CD1c-positive myeloid dendritic cell (primary cell): ENCODE results near the gene ATOH1.

ENCODE experiments used
- DNase-seq: peaks from one replicate; pipeline ENCODE4 v3.0.0-alpha.2; 2016; ENCODE audit errors: extremely low spot score

ATOH1 gene

DNA sequence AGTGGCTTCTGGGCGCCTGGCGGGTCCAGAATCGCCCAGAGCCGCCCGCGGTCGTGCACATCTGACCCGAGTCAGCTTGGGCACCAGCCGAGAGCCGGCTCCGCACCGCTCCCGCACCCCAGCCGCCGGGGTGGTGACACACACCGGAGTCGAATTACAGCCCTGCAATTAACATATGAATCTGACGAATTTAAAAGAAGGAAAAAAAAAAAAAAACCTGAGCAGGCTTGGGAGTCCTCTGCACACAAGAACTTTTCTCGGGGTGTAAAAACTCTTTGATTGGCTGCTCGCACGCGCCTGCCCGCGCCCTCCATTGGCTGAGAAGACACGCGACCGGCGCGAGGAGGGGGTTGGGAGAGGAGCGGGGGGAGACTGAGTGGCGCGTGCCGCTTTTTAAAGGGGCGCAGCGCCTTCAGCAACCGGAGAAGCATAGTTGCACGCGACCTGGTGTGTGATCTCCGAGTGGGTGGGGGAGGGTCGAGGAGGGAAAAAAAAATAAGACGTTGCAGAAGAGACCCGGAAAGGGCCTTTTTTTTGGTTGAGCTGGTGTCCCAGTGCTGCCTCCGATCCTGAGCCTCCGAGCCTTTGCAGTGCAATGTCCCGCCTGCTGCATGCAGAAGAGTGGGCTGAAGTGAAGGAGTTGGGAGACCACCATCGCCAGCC lies at the start of gene ATOH1:
Gene ATOH1, plus strand, starts transcription at position 422 of the 663 bp plus-strand sequence. Its CDS starts 174 bp downstream, at position 596.
- DNase-seq: no peak

- DNase-seq: no peak
Measured at GRCh38 chr4:93779228-93779627, 49.3 kb upstream of the ATOH1 start.

DNA sequence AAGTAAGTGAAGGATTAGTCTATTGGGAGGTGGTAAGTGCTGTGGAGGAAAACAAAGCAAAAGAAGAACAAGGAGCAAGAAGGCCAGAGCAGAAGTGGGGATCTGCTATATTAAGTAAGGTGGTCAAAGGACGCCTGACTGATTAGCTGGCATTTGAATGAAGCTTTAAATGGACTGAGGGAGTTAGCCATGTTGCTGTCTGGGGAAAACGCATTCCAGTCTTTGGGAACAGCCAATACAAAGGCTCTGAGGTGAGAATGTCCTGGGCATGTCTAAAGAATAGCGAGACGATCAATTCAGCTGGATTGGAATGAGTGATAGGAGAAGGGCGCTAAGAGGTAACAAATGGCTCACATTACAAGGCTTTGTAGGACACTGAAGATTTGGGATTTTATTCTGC lies 48.5 kb upstream of the ATOH1 start:
- DNase-seq: no peak

DNA sequence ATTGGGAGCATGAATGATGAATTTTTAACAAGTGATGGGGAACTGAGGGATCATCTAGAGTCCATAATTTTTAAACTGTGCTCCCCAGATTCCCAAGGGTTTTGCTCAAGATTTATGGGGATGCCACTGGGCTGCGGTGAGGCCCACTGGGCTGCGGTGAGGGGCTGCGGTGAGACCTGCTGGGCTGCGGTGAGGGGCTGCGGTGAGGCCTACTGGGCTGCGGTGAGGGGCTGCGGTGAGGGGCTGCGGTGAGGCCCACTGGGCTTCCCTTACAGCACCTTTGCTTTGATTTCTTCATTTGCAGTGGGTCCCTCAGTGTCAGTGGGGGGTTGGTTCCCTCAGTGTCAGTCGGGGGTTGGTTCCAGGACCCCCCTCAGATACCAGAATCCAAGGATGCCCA lies 47.4 kb upstream of the ATOH1 start:
- DNase-seq: no peak

DNA sequence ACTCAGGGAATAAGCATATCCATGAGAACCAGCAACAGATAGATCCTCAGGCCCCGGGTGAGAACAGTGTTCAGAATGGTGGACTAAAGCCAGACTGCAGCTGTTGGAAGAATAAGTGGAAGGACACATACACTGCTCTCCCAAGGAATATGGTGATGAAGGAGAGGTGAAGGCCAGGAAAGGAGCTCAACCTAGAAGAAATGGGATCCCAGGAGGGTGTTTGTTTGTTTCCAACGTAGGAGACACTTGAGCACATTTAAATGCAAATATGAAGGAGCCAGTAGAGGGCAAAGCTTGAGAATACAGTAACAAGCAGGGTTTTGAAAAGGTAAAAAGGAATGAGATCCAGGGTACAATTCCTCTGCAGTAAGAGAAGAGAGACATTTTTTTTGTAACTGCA lies 42.4 kb upstream of the ATOH1 start:
- DNase-seq: no peak

DNA sequence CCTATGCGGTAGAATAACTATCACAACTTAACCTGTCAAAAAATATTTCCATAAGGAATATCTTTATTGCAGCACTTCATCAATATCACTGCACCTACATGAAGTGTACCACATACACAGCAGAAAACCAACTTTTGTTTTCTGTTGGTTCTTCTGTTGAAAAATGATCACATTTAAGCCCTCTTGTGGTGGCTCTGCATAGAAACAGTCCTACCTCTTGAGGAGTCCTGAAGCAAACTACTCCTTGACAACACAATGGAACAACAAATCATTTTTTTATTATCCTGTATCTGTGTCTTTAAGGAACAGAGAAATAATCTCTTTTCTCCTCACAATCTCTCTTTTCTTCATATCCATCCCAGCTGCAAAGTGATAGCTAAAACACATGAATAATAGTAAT lies 39.8 kb upstream of the ATOH1 start:
- DNase-seq: no peak

DNA sequence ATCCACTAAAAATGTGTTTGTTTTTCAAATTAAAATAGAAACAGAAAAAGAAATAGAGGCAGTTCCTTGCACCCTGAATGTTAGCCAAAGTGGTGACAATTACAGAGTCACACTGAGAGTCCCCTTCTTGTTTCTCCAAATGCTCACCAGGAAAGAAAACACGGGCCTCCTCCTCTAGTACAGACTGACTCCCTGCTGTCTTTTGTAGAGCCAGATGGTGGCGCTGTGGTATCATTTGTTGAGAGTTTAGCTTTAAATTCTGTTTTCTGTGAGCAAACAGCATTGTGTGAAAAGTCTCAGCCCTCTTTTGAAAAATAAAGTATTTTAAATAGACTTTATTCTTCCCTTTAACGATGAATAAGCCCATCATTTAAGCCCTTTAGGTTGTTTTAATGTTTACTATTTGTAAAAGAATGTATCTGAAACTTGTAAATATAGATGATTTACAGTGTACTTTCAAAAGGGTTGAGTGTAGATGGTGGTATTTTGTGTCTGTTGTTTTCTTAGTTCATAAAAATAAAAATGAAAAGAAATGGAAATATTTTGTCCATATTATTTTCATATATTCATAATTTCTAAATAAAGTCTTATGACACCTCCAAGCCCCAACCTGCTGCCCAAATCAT lies 36.9 kb upstream of the ATOH1 start:
- peak; percentile 68 for DNase-seq

- DNase-seq: no peak
Measured at GRCh38 chr4:93802045-93802444, 26.5 kb upstream of the ATOH1 start.

- no peak for DNase-seq
Measured at GRCh38 chr4:93809773-93810172, 18.8 kb upstream of the ATOH1 start.

DNA sequence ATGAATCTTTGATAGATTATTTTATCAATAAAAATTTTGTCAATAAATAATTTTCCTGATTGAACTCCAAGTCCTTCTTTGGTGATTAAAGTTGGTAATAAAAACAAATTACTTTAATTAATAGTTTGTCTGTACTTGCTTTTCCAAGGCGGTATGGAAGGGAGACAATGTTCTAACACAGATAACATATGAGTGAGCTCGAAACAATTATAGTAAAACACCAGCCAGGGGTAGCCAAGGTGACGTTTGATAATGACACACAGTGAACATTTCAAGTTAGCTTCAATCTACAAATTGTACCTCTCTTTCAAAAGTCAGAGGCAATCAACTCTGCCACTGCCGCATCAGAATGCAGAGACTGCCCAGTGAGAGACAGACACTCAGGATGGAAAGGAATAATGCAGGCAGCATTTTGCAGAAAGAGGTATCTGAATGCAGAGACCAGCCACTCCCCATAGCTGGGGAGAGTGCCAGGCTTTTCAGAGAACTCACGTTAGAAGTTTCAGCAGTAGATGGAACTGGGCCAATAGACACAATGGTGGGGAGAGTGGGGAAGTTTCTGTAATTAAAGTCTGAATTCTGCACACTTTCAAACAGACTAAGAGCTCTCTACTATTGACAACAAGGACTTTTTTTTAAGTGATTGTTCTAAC lies 18.1 kb upstream of the ATOH1 start:
- DNase-seq: no peak

- DNase-seq: no peak
Measured at GRCh38 chr4:93813092-93813491, 15.5 kb upstream of the ATOH1 start.

DNA sequence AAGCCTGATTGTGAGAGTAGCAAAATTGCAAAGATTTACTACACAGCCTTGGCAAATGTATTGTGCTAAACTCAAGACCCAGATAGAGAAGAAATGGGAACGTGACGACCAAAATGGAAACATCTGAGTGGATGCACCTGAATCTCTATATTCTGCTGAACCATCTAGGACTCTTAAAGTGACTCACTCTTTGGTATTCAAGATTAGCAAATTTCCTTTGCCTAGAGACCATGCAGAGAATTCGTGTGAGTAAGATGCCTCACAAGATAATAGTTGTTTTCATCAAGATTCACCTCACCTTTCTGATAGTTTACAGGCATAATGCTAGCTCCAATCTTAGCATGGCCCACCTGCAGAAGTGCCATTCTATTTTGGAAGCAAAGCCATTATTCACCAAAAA lies 14.4 kb upstream of the ATOH1 start:
- DNase-seq: no peak

GRCh38 chr4:93814722-93815121 lies 13.8 kb upstream of the ATOH1 start:
- peak; percentile 84 for DNase-seq

DNA sequence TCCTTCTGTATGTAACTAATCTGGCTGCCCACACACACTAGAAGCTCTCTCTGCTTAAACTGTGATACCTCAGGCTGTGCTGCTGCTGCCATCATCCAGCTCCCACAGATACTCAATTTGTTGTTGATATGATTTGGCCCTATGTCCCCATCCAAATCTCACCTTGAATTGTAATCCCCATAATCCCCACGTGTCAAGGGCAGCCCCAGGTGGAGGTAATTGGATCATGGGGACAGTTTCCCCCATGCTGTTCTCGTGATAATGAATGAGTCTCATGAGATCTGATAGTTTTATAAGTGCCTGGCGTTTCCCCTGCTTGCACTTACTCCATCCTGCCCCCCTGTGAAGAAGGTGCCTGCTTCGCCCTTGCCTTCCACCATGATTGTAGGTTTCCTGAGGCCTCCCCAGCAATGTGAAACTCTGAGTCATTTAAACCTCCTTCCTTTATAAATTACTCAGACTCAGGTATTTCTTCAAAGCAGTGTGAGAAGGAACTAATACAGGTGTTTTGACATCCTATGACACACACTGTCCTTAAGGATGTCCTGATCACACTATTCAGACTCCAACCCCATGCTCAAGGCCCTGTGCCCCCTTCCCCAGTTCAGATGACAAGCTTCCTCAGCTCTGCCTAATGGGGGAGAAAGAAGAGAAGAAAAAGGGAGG lies 2.9 kb upstream of the ATOH1 start:
- DNase-seq: no peak

GRCh38 chr4:93827272-93827947 lies 1.1 kb upstream of the ATOH1 start:
- no peak for DNase-seq

DNA sequence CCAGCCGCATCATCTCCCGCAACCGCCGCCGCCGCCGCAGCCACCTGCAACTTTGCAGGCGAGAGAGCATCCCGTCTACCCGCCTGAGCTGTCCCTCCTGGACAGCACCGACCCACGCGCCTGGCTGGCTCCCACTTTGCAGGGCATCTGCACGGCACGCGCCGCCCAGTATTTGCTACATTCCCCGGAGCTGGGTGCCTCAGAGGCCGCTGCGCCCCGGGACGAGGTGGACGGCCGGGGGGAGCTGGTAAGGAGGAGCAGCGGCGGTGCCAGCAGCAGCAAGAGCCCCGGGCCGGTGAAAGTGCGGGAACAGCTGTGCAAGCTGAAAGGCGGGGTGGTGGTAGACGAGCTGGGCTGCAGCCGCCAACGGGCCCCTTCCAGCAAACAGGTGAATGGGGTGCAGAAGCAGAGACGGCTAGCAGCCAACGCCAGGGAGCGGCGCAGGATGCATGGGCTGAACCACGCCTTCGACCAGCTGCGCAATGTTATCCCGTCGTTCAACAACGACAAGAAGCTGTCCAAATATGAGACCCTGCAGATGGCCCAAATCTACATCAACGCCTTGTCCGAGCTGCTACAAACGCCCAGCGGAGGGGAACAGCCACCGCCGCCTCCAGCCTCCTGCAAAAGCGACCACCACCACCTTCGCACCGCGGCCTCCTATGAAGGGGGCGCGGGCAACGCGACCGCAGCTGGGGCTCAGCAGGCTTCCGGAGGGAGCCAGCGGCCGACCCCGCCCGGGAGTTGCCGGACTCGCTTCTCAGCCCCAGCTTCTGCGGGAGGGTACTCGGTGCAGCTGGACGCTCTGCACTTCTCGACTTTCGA lies 654 bp downstream of the ATOH1 start:
- DNase-seq: no peak

DNA sequence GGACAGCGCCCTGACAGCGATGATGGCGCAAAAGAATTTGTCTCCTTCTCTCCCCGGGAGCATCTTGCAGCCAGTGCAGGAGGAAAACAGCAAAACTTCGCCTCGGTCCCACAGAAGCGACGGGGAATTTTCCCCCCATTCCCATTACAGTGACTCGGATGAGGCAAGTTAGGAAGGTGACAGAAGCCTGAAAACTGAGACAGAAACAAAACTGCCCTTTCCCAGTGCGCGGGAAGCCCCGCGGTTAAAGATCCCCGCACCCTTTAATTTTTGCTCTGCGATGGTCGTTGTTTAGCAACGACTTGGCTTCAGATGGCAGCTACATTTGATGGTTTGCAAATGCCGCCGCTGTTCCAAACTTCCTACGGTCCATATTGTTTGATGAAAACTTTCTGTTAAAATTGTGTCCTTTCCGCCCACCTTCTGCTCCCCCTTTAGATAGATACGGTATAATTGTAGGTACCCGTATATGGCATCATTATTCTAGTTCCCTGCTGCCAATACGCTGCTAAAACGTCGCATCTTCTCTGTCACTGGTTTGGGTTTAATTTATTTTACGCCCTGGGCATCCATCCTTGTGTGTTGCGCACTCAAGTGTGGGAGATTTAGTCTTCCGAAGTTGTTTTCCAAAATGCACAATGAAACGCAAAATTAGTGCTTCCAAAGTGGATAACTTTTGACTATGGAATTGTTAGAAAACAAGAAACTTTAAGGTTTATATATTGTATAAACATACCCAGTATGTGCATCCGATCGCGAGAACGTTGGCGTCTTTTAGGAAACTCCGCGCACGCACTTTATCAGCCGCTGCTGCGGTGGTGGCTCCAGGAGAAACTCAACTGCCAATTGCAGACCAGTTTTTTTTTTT lies 1.5 kb downstream of the ATOH1 start:
- no peak for DNase-seq

DNA sequence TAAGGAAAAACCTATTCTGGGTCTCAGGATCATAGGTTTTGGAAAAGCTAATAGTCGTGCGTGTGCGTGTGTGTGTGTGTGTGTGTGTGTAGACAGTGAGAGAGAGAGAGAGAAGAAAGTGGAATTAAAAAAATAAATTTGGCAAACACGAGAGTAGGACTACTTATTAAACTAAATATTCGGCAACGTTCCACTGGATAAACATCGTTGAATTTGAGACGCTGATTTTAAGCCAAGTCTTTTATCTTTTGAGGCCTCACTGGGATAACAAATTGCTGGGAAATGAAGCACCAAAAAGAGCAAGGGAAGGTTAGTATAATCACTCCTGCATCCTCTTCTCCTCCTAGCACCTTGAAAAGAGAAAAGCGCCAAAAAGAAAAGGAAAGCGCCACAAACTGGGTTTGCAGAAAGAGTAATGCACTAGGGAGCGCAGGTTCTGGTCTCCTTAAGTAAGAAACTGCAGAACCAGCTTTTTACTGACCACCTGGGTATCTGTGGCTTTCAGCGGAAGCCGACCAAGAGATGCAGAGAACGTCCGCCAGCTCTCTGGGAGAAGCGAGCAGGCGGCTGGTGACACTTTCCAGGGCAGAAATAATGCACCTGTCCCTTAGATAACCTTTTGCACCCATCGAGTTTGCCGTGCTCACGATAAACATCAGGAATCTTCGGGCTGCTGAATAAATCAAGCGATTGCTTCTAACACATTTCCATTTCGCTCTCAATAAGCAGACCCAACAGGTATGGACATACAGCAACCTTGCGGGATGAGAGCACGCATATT lies 3.4 kb downstream of the ATOH1 start:
- no peak for DNase-seq

DNA sequence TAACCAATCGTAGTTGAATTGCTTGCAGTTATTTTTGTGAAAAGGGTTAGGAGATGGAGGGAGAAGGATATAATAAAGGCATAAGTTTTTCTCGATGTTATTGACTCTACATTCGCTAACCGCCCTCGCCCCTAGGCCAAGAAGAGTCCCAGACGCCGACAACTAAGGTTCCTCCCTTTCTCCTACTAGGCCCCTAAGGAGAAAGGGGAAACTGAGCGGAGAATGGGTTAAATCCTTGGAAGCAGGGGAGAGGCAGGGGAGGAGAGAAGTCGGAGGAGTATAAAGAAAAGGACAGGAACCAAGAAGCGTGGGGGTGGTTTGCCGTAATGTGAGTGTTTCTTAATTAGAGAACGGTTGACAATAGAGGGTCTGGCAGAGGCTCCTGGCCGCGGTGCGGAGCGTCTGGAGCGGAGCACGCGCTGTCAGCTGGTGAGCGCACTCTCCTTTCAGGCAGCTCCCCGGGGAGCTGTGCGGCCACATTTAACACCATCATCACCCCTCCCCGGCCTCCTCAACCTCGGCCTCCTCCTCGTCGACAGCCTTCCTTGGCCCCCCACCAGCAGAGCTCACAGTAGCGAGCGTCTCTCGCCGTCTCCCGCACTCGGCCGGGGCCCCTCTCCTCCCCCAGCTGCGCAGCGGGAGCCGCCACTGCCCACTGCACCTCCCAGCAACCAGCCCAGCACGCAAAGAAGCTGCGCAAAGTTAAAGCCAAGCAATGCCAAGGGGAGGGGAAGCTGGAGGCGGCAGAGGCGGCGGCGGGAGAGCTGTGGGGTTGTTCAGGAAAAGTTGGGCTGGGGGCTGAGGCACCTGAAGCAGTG lies 5.9 kb downstream of the ATOH1 start:
- no peak for DNase-seq
